NCI-H1694 (cell line): ENCODE data around the gene ATP6V1C2.

Source experiments
- DNase-seq: peaks from one replicate; lab custom pipeline; 2025; lab: John Stamatoyannopoulos, UW

ATP6V1C2 gene

GRCh38 chr2:10721396-10722251 lies at the start of gene ATP6V1C2:
Gene ATP6V1C2 (plus strand): TSS chr2:10721630. CDS start chr2:10722850, 1,220 bp downstream.
- DNase-seq, result peak; percentile 11

GRCh38 chr2:10675131-10675530 lies 46.3 kb upstream of the ATP6V1C2 start:
- DNase-seq, result no peak

- no peak for DNase-seq
Measured at GRCh38 chr2:10678225-10678624, 43.2 kb upstream of the ATP6V1C2 start.

GRCh38 chr2:10680214-10680613 lies 41.2 kb upstream of the ATP6V1C2 start:
- DNase-seq, result no peak

- DNase-seq, result no peak
Measured at GRCh38 chr2:10680957-10681356, 40.5 kb upstream of the ATP6V1C2 start.

GRCh38 chr2:10686176-10686730 lies 35.2 kb upstream of the ATP6V1C2 start:
- DNase-seq, result no peak

- DNase-seq, result no peak
Measured at GRCh38 chr2:10688921-10689807, 32.3 kb upstream of the ATP6V1C2 start.

GRCh38 chr2:10691521-10691920 lies 29.9 kb upstream of the ATP6V1C2 start:
- DNase-seq, result no peak

- no peak for DNase-seq
Measured at GRCh38 chr2:10700078-10700803, 21.2 kb upstream of the ATP6V1C2 start.

GRCh38 chr2:10704034-10704594 lies 17.3 kb upstream of the ATP6V1C2 start:
- DNase-seq, result no peak

- no peak for DNase-seq
Measured at GRCh38 chr2:10706033-10706432, 15.4 kb upstream of the ATP6V1C2 start.

- DNase-seq, result no peak
Measured at GRCh38 chr2:10707831-10708230, 13.6 kb upstream of the ATP6V1C2 start.

GRCh38 chr2:10709290-10709939 lies 12.0 kb upstream of the ATP6V1C2 start:
- peak; percentile 63 for DNase-seq

- no peak for DNase-seq
Measured at GRCh38 chr2:10712185-10712809, 9.1 kb upstream of the ATP6V1C2 start.

- DNase-seq, result no peak
Measured at GRCh38 chr2:10716581-10716980, 4.8 kb upstream of the ATP6V1C2 start.

- no peak for DNase-seq
Measured at GRCh38 chr2:10717628-10718027, 3.8 kb upstream of the ATP6V1C2 start.

GRCh38 chr2:10720306-10720705 lies 1.1 kb upstream of the ATP6V1C2 start:
- no peak for DNase-seq

GRCh38 chr2:10720947-10721395 lies 459 bp upstream of the ATP6V1C2 start:
- no peak for DNase-seq

GRCh38 chr2:10722252-10722825 lies 909 bp downstream of the ATP6V1C2 start:
- DNase-seq, result no peak

GRCh38 chr2:10732924-10733565 lies 11.6 kb downstream of the ATP6V1C2 start:
- no peak for DNase-seq
